Activated naive CD4-positive, alpha-beta T cell treated with anti-CD3 and anti-CD28 coated beads, Interleukin-2, amount 50 U/mL, for 16 hours (primary cell): ENCODE measurements around the gene ITPRIP.

Experiments used
- DNase-seq: peaks from one replicate; pipeline ENCODE4 v3.0.0-alpha.2; 2020

Gene ITPRIP

DNA sequence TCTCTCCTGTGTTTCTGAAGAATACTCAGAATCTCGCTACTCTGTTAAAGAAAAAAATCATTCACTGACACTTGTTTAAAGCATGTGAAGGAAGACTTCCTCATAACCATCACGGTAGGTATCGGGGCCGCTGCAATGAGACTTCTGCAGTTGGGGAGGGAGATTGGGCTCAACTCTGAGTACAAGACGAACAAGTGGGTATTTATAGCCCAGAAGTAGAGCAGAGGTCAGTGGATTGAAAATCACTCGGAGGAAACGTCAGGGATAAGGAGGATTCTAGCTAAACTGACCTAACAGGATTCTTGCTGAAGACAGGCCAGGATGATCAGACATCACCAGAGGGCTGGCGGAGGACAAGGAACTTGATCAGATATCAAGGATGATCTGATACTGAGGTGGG, 33.3 kb downstream of the ITPRIP start:
- no peak for DNase-seq

DNA sequence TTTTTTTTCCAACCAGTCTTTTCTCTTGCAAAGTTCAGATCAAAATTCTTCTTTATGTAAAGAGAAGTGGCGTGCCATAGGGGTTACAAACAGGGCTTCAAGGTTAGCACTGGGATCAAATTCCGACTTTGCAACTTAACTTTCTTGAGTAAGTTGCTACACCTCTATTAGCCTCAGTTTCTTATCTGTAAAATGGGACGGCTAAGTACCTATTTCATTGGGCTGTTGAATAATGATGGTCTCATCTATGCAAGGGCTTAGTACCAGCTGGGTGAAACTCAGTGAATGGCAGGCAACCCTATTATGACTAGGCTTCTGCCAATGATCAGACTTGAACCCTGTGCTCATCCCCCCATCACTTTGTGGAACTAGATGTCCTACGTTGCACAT, 33.9 kb downstream of the ITPRIP start:
- DNase-seq, result no peak

GRCh38 chr10:104303594-104304355, 34.5 kb downstream of the ITPRIP start:
- DNase-seq, result no peak

DNA sequence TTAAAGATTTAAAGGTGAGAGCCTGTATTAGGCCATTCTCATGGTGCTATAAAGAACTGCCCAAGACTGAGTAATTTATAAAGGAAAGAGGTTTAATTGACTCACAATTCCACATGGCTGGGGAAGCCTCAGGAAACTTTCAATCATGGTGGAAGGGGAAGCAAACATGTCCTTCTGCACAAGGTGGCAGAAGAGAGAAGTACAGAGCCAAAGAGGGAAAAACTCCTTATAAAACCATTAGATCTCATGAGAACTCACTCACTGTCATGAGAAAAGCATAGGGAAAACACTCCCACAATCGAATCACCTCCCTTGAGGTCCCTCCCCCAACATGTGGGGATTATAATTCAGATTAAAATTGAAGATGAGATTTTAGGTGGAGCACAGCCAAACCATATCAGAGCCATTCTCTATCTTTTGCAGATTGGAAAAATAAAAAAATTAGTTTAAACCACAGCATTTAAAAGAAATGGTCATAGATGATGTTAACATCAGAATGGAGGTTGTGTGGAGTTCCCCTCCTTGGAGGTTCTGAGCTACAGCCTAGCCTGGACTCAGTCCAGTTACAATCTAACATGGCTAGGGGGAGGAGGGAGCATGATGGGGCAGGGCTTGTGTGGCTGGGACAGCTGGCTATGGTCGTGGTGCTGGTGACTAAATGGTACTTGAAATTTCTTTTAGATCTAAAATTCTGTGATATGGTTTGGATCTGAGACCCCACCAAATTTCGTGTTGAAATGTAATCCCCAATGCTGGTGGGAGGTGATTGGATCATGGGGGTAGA, 36.2 kb downstream of the ITPRIP start:
- DNase-seq, result no peak

GRCh38 chr10:104300736-104301292, 37.5 kb downstream of the ITPRIP start:
- no peak for DNase-seq

DNA sequence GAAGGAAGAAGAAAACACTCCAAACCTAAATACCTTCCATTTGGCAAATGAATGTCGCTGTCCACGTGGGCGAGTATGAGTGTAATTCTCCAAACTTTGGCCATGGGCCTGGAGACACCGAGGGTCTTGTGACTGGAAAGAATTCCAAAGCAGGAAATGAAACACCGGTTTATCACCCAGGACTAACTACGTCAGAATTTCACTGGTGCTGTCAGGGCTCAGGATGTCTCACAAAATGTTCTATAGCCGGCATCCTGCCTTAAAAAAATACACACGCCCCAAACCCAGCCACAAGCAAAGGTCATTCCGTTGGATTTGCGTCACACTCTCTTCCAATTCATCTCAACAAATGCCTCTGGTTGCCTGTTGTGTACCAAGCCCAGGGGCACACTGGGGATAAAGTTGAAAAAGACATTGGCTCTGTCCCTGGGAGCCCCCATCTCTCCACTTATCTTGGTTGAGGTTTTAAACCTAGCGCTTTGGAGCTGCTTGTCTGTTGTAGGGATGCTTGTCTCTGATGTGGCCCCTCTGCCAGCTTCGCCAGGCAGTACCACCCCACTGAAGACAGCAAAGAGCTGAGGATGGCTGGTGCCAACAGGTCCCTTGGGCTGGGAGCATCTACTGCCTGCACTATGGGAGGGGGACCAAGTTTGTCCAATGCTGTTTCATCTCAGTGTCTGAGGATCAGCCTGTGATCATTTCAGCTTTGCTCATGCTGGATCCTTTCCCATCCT, 38.1 kb downstream of the ITPRIP start:
- DNase-seq, result no peak

- no peak for DNase-seq
Measured at GRCh38 chr10:104299031-104299904, 39.0 kb downstream of the ITPRIP start.

GRCh38 chr10:104297697-104298660, 40.3 kb downstream of the ITPRIP start:
- peak; percentile 41 for DNase-seq

GRCh38 chr10:104296687-104297436, 41.4 kb downstream of the ITPRIP start:
- DNase-seq, result no peak

DNA sequence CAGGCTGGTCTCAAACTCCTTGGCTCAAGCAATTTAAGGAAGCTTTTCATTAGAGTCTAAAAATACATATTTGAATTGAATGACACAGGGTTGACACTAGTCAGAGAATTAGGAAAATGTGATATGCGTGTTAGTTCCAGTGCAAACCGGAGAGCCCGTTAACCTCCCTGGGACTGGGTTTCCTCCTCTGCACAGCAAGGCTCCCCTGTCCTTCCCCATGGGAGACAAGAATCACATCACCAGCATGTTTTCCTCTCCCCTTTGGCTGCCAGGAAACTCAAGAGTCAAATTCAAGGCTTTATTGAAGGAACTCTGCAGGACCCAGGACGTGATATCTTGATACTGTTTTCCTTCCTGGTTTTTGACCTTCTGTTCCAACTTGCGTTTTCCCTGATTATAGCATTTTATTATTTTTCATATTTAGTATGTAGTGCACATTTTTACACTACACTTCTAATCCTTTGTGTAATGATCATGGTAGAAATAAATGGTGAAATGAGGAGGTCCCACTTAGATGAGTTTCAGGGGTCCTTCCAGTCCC, 44.4 kb downstream of the ITPRIP start:
- no peak for DNase-seq

- no peak for DNase-seq
Measured at GRCh38 chr10:104293011-104293410, 45.3 kb downstream of the ITPRIP start.

- DNase-seq, result peak; percentile 86
Measured at GRCh38 chr10:104291439-104291951, 46.8 kb downstream of the ITPRIP start.

GRCh38 chr10:104288355-104288754, 49.9 kb downstream of the ITPRIP start:
- no peak for DNase-seq

- no peak for DNase-seq
Measured at GRCh38 chr10:104286939-104287338, 51.3 kb downstream of the ITPRIP start.

GRCh38 chr10:104284846-104285245, 53.4 kb downstream of the ITPRIP start:
- DNase-seq, result no peak

- no peak for DNase-seq
Measured at GRCh38 chr10:104281694-104282093, 56.6 kb downstream of the ITPRIP start.

DNA sequence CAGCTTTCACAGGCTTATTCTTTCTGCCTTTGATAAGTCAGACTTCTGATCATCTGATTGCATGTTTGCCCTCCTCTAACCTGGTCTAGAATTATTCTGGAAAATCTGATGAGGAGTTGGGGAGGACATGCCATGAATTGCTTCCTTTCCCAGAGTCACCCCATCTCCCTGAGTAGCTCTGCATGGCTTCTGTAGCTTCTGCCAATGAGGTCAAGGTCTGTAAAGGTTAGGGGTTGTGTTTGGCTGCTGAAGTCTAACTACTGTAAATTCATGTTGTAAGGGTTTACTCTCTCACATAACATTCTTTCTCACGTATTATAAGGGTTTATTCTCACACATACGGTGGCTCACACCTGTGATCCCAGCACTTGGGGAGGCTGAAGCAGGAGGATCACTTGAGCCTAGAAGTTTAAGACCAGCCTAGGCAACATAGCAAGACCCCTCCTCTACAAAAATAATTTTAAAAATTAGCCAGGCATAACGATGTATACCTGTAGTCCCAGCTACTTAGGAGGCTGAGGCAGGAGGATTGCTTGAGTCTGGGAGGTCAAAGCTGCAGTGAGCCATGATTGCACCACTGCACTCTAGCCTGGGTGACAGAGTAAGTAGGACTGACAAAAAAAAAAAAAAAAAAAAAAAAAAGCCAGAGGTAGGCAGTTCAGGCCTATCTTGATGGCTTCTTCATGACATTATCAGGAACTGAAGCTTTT, 58.6 kb downstream of the ITPRIP start:
- no peak for DNase-seq

- no peak for DNase-seq
Measured at GRCh38 chr10:104277785-104278184, 60.5 kb downstream of the ITPRIP start.

GRCh38 chr10:104276192-104276591, 62.1 kb downstream of the ITPRIP start:
- no peak for DNase-seq
